Esophagus squamous epithelium (tissue), 4 donors: ENCODE measurements around the gene NRXN3.

ENCODE experiments used
- POLR2A ChIP-seq, 4 donors: fragments of 450-650 bp; IDR thresholded peaks; one replicate each; pipeline ENCODE4 v1.6.1; 2017; ENCODE audit warnings: antibody characterized with exemption in 4 of 4, mild to moderate bottlenecking in 4 of 4, moderate library complexity in 3 of 4
- TF ChIP-seq, protein P1 (sequence below), 6 experiments: fragments of 450-650 bp in 4 of 6; fragments of 200-600 bp in 2 of 6; sonication (generic) in 2 of 6; IDR thresholded peaks; one replicate each; pipeline ENCODE4 v1.5.1; 2016 to 2019; ENCODE audit warnings: antibody characterized with exemption in 6 of 6, mild to moderate bottlenecking in 4 of 6, moderate library complexity in 4 of 6

DNA sequence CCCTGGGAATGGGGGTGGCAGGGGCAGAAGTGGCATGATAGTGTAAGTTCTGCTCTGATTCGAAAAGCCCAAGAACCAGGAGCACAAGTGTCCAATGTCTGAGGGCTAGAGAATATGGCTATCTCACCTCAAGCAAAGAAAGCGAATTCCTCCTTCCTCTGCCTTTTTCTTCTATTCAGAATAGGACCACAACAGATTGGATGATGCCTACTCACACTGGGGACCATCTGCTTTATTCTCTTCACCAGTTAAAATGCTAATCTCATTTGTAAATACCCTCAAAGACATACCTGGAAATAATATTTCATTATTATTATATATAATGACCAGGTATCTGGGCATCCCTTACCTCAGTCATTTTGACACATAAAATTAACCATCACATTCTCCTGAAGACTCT is 808.7 kb downstream of the NRXN3 start:
- TF ChIP-seq, protein P1, sequence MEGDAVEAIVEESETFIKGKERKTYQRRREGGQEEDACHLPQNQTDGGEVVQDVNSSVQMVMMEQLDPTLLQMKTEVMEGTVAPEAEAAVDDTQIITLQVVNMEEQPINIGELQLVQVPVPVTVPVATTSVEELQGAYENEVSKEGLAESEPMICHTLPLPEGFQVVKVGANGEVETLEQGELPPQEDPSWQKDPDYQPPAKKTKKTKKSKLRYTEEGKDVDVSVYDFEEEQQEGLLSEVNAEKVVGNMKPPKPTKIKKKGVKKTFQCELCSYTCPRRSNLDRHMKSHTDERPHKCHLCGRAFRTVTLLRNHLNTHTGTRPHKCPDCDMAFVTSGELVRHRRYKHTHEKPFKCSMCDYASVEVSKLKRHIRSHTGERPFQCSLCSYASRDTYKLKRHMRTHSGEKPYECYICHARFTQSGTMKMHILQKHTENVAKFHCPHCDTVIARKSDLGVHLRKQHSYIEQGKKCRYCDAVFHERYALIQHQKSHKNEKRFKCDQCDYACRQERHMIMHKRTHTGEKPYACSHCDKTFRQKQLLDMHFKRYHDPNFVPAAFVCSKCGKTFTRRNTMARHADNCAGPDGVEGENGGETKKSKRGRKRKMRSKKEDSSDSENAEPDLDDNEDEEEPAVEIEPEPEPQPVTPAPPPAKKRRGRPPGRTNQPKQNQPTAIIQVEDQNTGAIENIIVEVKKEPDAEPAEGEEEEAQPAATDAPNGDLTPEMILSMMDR (IDR thresholded peaks at IDR 0.05): no peak
- no peak for TF ChIP-seq POLR2A (IDR thresholded peaks at IDR 0.05)
